Neural crest cell (in vitro differentiated cells): ENCODE data around the gene NETO2. TPM values are rescaled to one million over a fixed set of nuclear protein-coding genes. Genes with fewer than 3 reads are reported as not detected.

Source experiments
- DNase-seq: peaks from one replicate; pipeline ENCODE4 v3.0.0; 2021; ENCODE audit warnings: low read depth, mixed read lengths, low spot score
- H3K27ac Mint-ChIP-seq: one replicate; pipeline ENCODE4 v1.8.0; 2021; ENCODE audit warnings: mild to moderate bottlenecking, mixed read lengths; ENCODE audit not compliant: unreplicated experiment
- H3K27me3 Mint-ChIP-seq: 2 replicates; pipeline ENCODE4 v1.8.0; 2021; ENCODE audit warnings: low read depth, mild to moderate bottlenecking, mixed read lengths
- H3K36me3 Mint-ChIP-seq: 2 replicates; pipeline ENCODE4 v1.8.0; 2021; ENCODE audit warnings: low read depth, mild to moderate bottlenecking, mixed read lengths
- H3K4me1 Mint-ChIP-seq: 2 replicates; pipeline ENCODE4 v1.8.0; 2021; ENCODE audit warnings: mixed read lengths
- H3K4me3 Mint-ChIP-seq: one replicate; pipeline ENCODE4 v1.8.0; 2021; ENCODE audit warnings: mild to moderate bottlenecking, mixed read lengths
- H3K9me3 Mint-ChIP-seq: 2 replicates; pipeline ENCODE4 v1.8.0; 2021; ENCODE audit warnings: mixed read lengths
- total RNA-seq: library from RNA; stranded (reverse); gene quantifications from 2 replicates; pipeline ENCODE4 v1.2.1, GENCODE V29; 2021
- TF ChIP-seq, protein P1 (sequence below): fragments of 200-600 bp; sonication (generic); conservative IDR thresholded peaks from 2 replicates; pipeline ENCODE4 v1.5.0; 2021; ENCODE audit warnings: antibody characterized with exemption, mild to moderate bottlenecking

NETO2 gene
- total RNA-seq, 1 donor from 2014 or later: 105 TPM

DNA sequence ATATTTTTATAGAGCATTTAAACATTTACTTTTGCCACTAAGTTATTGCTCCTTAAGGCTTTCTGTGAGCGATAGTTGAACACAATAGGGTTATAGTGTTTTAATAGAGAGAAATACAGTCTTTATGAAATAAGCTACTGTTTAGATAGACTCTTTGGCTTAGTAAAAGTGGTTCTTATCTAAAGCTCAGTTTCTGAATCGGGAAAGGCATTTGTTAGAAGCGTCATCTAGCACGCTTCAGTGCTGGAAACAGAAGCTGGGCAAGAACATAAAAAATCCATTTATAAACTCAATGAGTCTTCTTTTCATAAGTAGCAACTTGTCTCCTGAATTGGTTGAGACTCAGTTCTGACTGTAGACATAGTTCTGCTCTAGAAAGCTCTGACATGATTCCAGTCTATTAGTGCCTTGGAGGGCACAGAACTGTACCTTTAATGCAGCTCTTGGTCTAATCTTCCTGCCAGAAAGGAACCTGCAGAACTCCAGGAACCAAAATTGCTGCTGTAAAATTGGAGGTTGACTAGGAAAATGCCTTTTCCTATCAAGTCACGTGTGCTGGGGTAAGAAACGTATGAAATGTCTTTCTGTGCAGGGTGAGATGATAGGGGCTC, 114.9 kb downstream of the NETO2 start:
- Mint-ChIP-seq H3K4me1 (peaks cover 13% of the 10 kb centered on the region), H3K27ac (no peak overlapping the region), H3K4me3 (no peak overlapping the region), H3K27me3 (no peaks in the 10 kb centered on the region), H3K9me3 (no peaks in the 10 kb centered on the region), H3K36me3 (no peaks in the 10 kb centered on the region)
- TF ChIP-seq, protein P1, sequence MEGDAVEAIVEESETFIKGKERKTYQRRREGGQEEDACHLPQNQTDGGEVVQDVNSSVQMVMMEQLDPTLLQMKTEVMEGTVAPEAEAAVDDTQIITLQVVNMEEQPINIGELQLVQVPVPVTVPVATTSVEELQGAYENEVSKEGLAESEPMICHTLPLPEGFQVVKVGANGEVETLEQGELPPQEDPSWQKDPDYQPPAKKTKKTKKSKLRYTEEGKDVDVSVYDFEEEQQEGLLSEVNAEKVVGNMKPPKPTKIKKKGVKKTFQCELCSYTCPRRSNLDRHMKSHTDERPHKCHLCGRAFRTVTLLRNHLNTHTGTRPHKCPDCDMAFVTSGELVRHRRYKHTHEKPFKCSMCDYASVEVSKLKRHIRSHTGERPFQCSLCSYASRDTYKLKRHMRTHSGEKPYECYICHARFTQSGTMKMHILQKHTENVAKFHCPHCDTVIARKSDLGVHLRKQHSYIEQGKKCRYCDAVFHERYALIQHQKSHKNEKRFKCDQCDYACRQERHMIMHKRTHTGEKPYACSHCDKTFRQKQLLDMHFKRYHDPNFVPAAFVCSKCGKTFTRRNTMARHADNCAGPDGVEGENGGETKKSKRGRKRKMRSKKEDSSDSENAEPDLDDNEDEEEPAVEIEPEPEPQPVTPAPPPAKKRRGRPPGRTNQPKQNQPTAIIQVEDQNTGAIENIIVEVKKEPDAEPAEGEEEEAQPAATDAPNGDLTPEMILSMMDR: no peak
- DNase-seq: no peak

Other genes with a start within 250 kb of the NETO2 start
- 65.3 and 67.2 TPM in 2 replicates for gene DNAJA2, start 170.3 kb downstream of the NETO2 start, total RNA-seq